B cell (primary cell): ENCODE measurements around the gene FARP1. TPM values are rescaled to one million over a fixed set of nuclear protein-coding genes. Genes with fewer than 3 reads are reported as not detected.

Source experiments
- ATAC-seq: fragments of 200-7000 bp; cut with Tn5 transposase; one replicate; pipeline ENCODE4 v1.10.0; 2021; ENCODE audit warnings: low read depth, mild to moderate bottlenecking, moderate number of reproducible peaks, moderate library complexity
- CTCF ChIA-PET: fragments of 350-600 bp; sonication (Branson Sonifier 250); formaldehyde crosslinking; loops from one replicate; lab custom pipeline; 2021; ENCODE audit warnings: antibody characterized with exemption, inconsistent platforms; lab: Charles Lee
- POLR2A ChIA-PET: fragments of 350-600 bp; sonication (Branson Sonifier 250); formaldehyde crosslinking; loops from one replicate; lab custom pipeline; 2021; ENCODE audit warnings: antibody characterized with exemption; lab: Charles Lee
- DNase-seq: peaks from one replicate; pipeline ENCODE4 v3.0.0; 2013
- H2AFZ ChIP-seq: 2 replicates; pipeline ENCODE4 v1.6.1; 2012; ENCODE audit warnings: mild to moderate bottlenecking, low read depth, low read length; ENCODE audit not compliant: insufficient read depth, poor library complexity, severe bottlenecking
- H3K27ac ChIP-seq, 2 donors: 1 replicate in 1 of 2; 2 replicates in 1 of 2; pipeline ENCODE4 v1.5.1; 2012 to 2013; ENCODE audit warnings: low read length in 2 of 2, mild to moderate bottlenecking in 2 of 2, moderate library complexity in 1 of 2
- H3K27me3 ChIP-seq, 4 experiments: fragments of 200-600 bp in 1 of 4; sonication (generic) in 1 of 4; replicated peaks in 1 of 4; 1 replicate in 2 of 4; 2 replicates in 2 of 4; pipeline versions ENCODE4 v1.6.1 to v1.7.0; 2013 to 2016; ENCODE audit warnings: low read length in 3 of 4, mild to moderate bottlenecking in 2 of 4, mixed read lengths in 1 of 4, moderate library complexity in 1 of 4; ENCODE audit not compliant: insufficient read depth in 4 of 4, control insufficient read depth in 3 of 4; ENCODE audit errors: control extremely low read depth in 1 of 4
- H3K36me3 ChIP-seq, 2 experiments: replicated peaks in 1 of 2; 1 replicate in 1 of 2; 2 replicates in 1 of 2; pipeline versions ENCODE4 v1.6.1 to v1.7.1; 2013; ENCODE audit warnings: low read length in 1 of 2; ENCODE audit not compliant: insufficient read depth in 2 of 2, control insufficient read depth in 1 of 2; ENCODE audit errors: control extremely low read depth in 1 of 2, extremely low read depth in 1 of 2
- H3K4me1 ChIP-seq, 2 donors: fragments of 200-600 bp in 1 of 2; sonication (generic) in 1 of 2; 1 replicate in 1 of 2; 2 replicates in 1 of 2; pipeline versions ENCODE4 v1.5.1 to v1.6.1; 2013 to 2017; ENCODE audit warnings: low read length in 2 of 2; ENCODE audit not compliant: control insufficient read depth in 2 of 2, insufficient read depth in 2 of 2
- H3K4me2 ChIP-seq: replicated peaks from 2 replicates; pipeline ENCODE3; 2012; ENCODE audit warnings: mild to moderate bottlenecking, low read depth, low read length; ENCODE audit not compliant: poor library complexity, severe bottlenecking
- H3K4me3 ChIP-seq, 5 experiments: fragments of 200-600 bp in 1 of 5; sonication (generic) in 1 of 5; 1 replicate in 3 of 5; 2 replicates in 2 of 5; pipeline versions ENCODE4 v1.5.1 to v1.7.0; 2011 to 2016; ENCODE audit warnings: low read length in 4 of 5, mild to moderate bottlenecking in 4 of 5, low read depth in 2 of 5, control low read depth in 1 of 5, moderate library complexity in 1 of 5; ENCODE audit not compliant: insufficient read depth in 1 of 5; ENCODE audit errors: control extremely low read depth in 1 of 5, extremely low read depth in 1 of 5
- H3K79me2 ChIP-seq: fragments of 200-600 bp; sonication (generic); one replicate; pipeline ENCODE4 v1.6.0; 2016; ENCODE audit warnings: low read length; ENCODE audit not compliant: control insufficient read depth, insufficient read depth
- H3K9ac ChIP-seq: fragments of 200-600 bp; sonication (generic); 2 replicates; pipeline ENCODE4 v1.6.1; 2017; ENCODE audit warnings: mild to moderate bottlenecking, low read length, moderate library complexity
- H3K9me3 ChIP-seq, 3 donors: one replicate each; pipeline versions ENCODE4 v1.6.1 to v1.7.1; 2013; ENCODE audit warnings: low read length in 2 of 3; ENCODE audit not compliant: control insufficient read depth in 2 of 3, insufficient read depth in 1 of 3; ENCODE audit errors: control extremely low read depth in 1 of 3
- H4K20me1 ChIP-seq: 2 replicates; pipeline ENCODE4 v1.6.0; 2012; ENCODE audit warnings: mild to moderate bottlenecking, low read length; ENCODE audit not compliant: insufficient read depth, control insufficient read depth, poor library complexity, severe bottlenecking
- H3K27ac Mint-ChIP-seq: one replicate; pipeline ENCODE4 v1.8.0; 2021; ENCODE audit warnings: mixed read lengths
- H3K27me3 Mint-ChIP-seq: one replicate; pipeline ENCODE4 v1.8.0; 2021; ENCODE audit warnings: mixed read lengths
- H3K4me1 Mint-ChIP-seq: one replicate; pipeline ENCODE4 v1.8.0; 2021; ENCODE audit warnings: mixed read lengths
- H3K4me3 Mint-ChIP-seq: one replicate; pipeline ENCODE4 v1.8.0; 2021; ENCODE audit warnings: mixed read lengths
- H3K9me3 Mint-ChIP-seq: one replicate; pipeline ENCODE4 v1.8.0; 2022; ENCODE audit warnings: mixed read lengths; ENCODE audit not compliant: insufficient read depth
- EZH2 ChIP-seq: IDR thresholded peaks from 2 replicates; pipeline ENCODE4 v1.6.1; 2012; ENCODE audit warnings: borderline replicate concordance, low read depth, mild to moderate bottlenecking, moderate library complexity, low read length; ENCODE audit not compliant: insufficient read depth, poor library complexity, severe bottlenecking
- WGBS: methylation state at CpG from one replicate; pipeline ENCODE4 v1.1.5; 2013; ENCODE audit warnings: missing lambda C conversion rate; ENCODE audit not compliant: insufficient coverage; 5-methylcytosine and 5-hydroxymethylcytosine counted together
- intact Hi-C: fragments of 100-400 bp; cut with micrococcal nuclease; formaldehyde crosslinking; loops from one replicate; pipeline ENCODE4 v1.10.0; 2022
- polyA plus RNA-seq: library from polyadenylated mRNA; depleted of rRNA; stranded (reverse); fragments of >200 nt; gene quantifications from 2 replicates; pipeline ENCODE4 v1.2.3, GENCODE V29; 2012
- total RNA-seq, 2 donors: library from RNA; stranded (reverse); fragments of 120-200 nt in 1 of 2; gene quantifications; 1 replicate in 1 of 2; 2 replicates in 1 of 2; pipeline versions ENCODE4 v1.2.3 to v1.2.4, GENCODE V29; 2013 to 2022
- TF ChIP-seq, protein P1 (sequence below): fragments of 200-600 bp; IDR thresholded peaks from one replicate; pipeline ENCODE4 v1.8.0; 2022; ENCODE audit warnings: antibody characterized with exemption, mild to moderate bottlenecking

The FARP1 gene
- total and polyA plus RNA-seq, 2 donors (not counting 1 experiment from before 2014, with no cell fraction given) = 0.15 to 1.5 TPM

DNA sequence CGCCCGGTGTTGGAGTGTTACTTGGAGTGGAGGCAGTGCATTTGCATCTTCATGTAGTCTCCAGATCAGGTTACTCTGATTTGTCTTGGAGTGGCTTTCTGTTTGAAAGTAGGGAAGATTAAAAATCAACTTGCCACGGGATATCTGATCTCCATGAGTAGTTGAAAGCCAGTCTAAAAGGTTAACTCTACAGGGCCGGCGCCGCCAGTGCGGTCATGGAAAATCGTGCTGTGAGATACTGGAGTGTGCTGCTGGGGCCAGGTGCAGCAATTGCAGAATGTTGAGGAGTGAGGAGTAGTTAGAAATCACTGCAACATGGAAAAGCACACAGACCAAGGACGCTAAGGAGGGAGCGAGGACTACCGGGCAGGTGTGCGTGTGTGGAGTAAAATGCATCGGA lies 259.0 kb downstream of the FARP1 start:
- H3K4me1 ChIP-seq = no peaks in the 10 kb centered on the region
- Mint-ChIP-seq H3K4me3 (no peak overlapping the region), H3K4me1 (no peaks in the 10 kb centered on the region), H3K27ac (no peak overlapping the region), H3K9me3 (no peaks in the 10 kb centered on the region), H3K27me3 (peaks cover 13% of the 10 kb centered on the region)
- H4K20me1 ChIP-seq = no peaks in the 10 kb centered on the region
- no peak overlapping the region for H2AFZ ChIP-seq
- ChIA-PET CTCF (no interaction called here), POLR2A (no interaction called here)
- TF ChIP-seq EZH2 = no peak
- TF ChIP-seq, protein P1, sequence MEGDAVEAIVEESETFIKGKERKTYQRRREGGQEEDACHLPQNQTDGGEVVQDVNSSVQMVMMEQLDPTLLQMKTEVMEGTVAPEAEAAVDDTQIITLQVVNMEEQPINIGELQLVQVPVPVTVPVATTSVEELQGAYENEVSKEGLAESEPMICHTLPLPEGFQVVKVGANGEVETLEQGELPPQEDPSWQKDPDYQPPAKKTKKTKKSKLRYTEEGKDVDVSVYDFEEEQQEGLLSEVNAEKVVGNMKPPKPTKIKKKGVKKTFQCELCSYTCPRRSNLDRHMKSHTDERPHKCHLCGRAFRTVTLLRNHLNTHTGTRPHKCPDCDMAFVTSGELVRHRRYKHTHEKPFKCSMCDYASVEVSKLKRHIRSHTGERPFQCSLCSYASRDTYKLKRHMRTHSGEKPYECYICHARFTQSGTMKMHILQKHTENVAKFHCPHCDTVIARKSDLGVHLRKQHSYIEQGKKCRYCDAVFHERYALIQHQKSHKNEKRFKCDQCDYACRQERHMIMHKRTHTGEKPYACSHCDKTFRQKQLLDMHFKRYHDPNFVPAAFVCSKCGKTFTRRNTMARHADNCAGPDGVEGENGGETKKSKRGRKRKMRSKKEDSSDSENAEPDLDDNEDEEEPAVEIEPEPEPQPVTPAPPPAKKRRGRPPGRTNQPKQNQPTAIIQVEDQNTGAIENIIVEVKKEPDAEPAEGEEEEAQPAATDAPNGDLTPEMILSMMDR = no peak
- H3K36me3 ChIP-seq = no peaks in the 10 kb centered on the region
- DNase-seq = no peak
- ATAC-seq = no peak
- H3K27me3 ChIP-seq = no peaks in the 10 kb centered on the region
- no peak overlapping the region for H3K27ac ChIP-seq
- H3K79me2 ChIP-seq = no peaks in the 10 kb centered on the region
- intact Hi-C loops = no loop called here
- WGBS = 96% methylated on average over 13 of the region's 13 CpGs
- no peak overlapping the region for H3K4me3 ChIP-seq
- H3K4me2 ChIP-seq = no peak overlapping the region
- H3K9me3 ChIP-seq = no peaks in the 10 kb centered on the region
- no peak overlapping the region for H3K9ac ChIP-seq

DNA sequence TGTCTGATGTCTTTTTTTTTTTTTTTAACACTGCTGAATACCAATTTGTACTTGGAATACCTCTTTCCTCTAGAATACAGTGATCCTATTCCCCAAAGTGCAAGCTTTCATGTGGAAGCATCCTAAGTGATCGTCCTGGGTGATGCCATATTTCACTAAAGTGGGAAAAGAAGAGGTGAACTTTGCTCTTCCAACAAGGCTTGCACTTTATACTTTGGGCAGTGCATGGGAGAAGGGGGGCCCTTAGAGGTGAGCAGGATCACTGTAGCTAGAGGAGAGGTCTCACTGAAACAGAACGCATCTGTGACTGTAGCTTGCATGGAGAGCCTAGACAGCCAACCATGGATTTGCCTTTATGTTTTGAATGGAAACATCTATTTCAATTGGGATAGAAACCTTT lies 260.2 kb downstream of the FARP1 start:
- no peak overlapping the region for H3K4me2 ChIP-seq
- no peak overlapping the region for H3K4me3 Mint-ChIP-seq
- no peaks in the 10 kb centered on the region for H3K27me3 ChIP-seq
- ChIA-PET CTCF (interaction anchor here (1.1 kb wide), 1 partner anchor 250 kb away, joined by 3 read pairs; no protein-coding TSS in a partner anchor), POLR2A (no interaction called here)
- peaks cover 5% of the 10 kb centered on the region for H3K27me3 Mint-ChIP-seq
- no peak overlapping the region for H2AFZ ChIP-seq
- intact Hi-C loops = no loop called here
- H3K36me3 ChIP-seq = no peaks in the 10 kb centered on the region
- DNase-seq (no peak), ATAC-seq (no peak)
- no peak overlapping the region for H3K27ac ChIP-seq
- H4K20me1 ChIP-seq = no peaks in the 10 kb centered on the region
- TF ChIP-seq, protein P1 = no peak
- no peak for TF ChIP-seq EZH2
- no peaks in the 10 kb centered on the region for H3K9me3 Mint-ChIP-seq
- H3K79me2 ChIP-seq = no peaks in the 10 kb centered on the region
- H3K4me1 ChIP-seq = no peaks in the 10 kb centered on the region
- no peak overlapping the region for H3K27ac Mint-ChIP-seq
- no peak overlapping the region for H3K9ac ChIP-seq
- H3K4me3 ChIP-seq = no peak overlapping the region
- no peaks in the 10 kb centered on the region for H3K4me1 Mint-ChIP-seq
- no CpG with 5 or more reads among the region's 2 CpGs for WGBS
- H3K9me3 ChIP-seq = no peaks in the 10 kb centered on the region
